ENCODE data around the gene EDN2.

DNA sequence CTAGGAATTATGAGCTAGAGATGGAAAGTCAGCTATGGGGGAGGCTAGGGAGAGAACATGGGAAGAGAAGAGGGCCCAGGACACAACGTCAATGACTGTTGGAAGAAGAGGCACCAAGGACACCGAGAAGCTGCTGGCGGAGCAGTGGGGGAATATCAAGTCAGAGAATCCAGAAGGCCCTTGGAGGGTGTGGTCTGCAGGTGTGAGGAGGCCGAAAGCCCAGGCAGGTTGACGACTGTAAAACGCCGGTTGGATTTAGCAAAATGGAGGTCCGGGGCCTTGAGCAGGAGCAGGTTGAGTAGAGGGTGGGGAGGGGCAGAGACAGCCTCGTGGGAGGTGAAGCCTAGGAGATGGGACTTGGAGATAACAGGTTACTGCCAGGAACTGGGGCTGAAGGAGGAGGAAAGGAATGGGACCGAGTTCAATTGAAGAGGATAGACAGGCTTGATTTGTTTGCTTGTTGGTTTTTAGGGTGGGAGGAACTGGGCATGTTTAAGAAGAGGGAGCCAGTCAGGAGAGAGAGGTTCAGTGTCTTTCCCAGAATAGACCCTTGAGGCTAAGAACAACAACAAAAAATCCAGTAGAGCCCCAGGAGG is 35.1 kb downstream of the EDN2 start:
- TF ChIP-seq, protein P1, sequence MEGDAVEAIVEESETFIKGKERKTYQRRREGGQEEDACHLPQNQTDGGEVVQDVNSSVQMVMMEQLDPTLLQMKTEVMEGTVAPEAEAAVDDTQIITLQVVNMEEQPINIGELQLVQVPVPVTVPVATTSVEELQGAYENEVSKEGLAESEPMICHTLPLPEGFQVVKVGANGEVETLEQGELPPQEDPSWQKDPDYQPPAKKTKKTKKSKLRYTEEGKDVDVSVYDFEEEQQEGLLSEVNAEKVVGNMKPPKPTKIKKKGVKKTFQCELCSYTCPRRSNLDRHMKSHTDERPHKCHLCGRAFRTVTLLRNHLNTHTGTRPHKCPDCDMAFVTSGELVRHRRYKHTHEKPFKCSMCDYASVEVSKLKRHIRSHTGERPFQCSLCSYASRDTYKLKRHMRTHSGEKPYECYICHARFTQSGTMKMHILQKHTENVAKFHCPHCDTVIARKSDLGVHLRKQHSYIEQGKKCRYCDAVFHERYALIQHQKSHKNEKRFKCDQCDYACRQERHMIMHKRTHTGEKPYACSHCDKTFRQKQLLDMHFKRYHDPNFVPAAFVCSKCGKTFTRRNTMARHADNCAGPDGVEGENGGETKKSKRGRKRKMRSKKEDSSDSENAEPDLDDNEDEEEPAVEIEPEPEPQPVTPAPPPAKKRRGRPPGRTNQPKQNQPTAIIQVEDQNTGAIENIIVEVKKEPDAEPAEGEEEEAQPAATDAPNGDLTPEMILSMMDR (IDR thresholded peaks at IDR 0.05), result no peak
- no peak for TF ChIP-seq POLR2AphosphoS5 (IDR thresholded peaks at IDR 0.05; ENCODE audit: insufficient read depth in 1 of 2, low read depth in 1 of 2)
- no peak for TF ChIP-seq POLR2A (IDR thresholded peaks at IDR 0.05)
